HG03175 (cell line): ENCODE results near the gene VWA5A.
A peak's percentile ranks its signal among the peaks of the same experiment; 100 is the strongest.
"Not testable (repeated sequence)": the region's sequence is repeated elsewhere in the genome, so short reads cannot be mapped to it uniquely, and the experiment has no call there.

Experiments
- ATAC-seq: cut with Tn5 transposase; IDR thresholded peaks from one replicate; pipeline ENCODE4 v1.9.1; 2021; ENCODE audit warnings: mild to moderate bottlenecking, moderate library complexity; ENCODE audit not compliant: unreplicated experiment

The VWA5A gene

GRCh38 chr11:124153821-124154220 lies 38.6 kb downstream of the VWA5A start:
- ATAC-seq, result no peak

GRCh38 chr11:124159481-124159880 lies 44.2 kb downstream of the VWA5A start:
- no peak for ATAC-seq

- ATAC-seq, result no peak
Measured at GRCh38 chr11:124160986-124161385, 45.7 kb downstream of the VWA5A start.

- no peak for ATAC-seq
Measured at GRCh38 chr11:124167826-124168231, 52.6 kb downstream of the VWA5A start.

- no peak for ATAC-seq
Measured at GRCh38 chr11:124168796-124169195, 53.5 kb downstream of the VWA5A start.

GRCh38 chr11:124170315-124170714 lies 55.1 kb downstream of the VWA5A start:
- ATAC-seq, result not testable (repeated sequence)

GRCh38 chr11:124170801-124171586 lies 55.7 kb downstream of the VWA5A start:
- no peak for ATAC-seq

GRCh38 chr11:124172101-124172500 lies 56.9 kb downstream of the VWA5A start:
- ATAC-seq, result no peak

GRCh38 chr11:124172599-124172998 lies 57.3 kb downstream of the VWA5A start:
- no peak for ATAC-seq

GRCh38 chr11:124174001-124174583 lies 58.8 kb downstream of the VWA5A start:
- no peak for ATAC-seq

GRCh38 chr11:124176925-124177715 lies 61.9 kb downstream of the VWA5A start:
- ATAC-seq, result no peak

- no peak for ATAC-seq
Measured at GRCh38 chr11:124179310-124179709, 64.1 kb downstream of the VWA5A start.

GRCh38 chr11:124183068-124183467 lies 67.8 kb downstream of the VWA5A start, which contains the start of gene OR10D3:
Gene OR10D3 (plus strand): TSS chr11:124183345. CDS start chr11:124185270, 1,925 bp downstream.
- no peak for ATAC-seq

GRCh38 chr11:124190298-124191139 lies 75.3 kb downstream of the VWA5A start:
- ATAC-seq, result no peak

GRCh38 chr11:124193221-124194010 lies 78.2 kb downstream of the VWA5A start:
- ATAC-seq, result peak; percentile 78

- no peak for ATAC-seq
Measured at GRCh38 chr11:124194293-124195188, 79.3 kb downstream of the VWA5A start.

- ATAC-seq, result peak; percentile 77
Measured at GRCh38 chr11:124195189-124195734, 80.0 kb downstream of the VWA5A start.
